SU-DHL-6 (cell line): Measurements from ENCODE around the gene GNL3.

Experiments
- H2AFZ ChIP-seq: fragments of 200-600 bp; sonication (generic); 2 replicates; pipeline ENCODE4 v1.6.1; 2014; ENCODE audit warnings: low read depth, mild to moderate bottlenecking, moderate library complexity, mixed read lengths, antibody characterized with exemption, low read length; ENCODE audit not compliant: severe bottlenecking
- H3F3A ChIP-seq: fragments of 200-600 bp; shearing (Covaris generic); 2 replicates; pipeline ENCODE4 v1.6.0; 2016; ENCODE audit warnings: antibody characterized with exemption, mild to moderate bottlenecking; ENCODE audit not compliant: insufficient read depth
- H3K27ac ChIP-seq: fragments of 200-600 bp; sonication (generic); 2 replicates; pipeline ENCODE4 v1.5.1; 2016; ENCODE audit warnings: low read depth, mild to moderate bottlenecking, low read length, moderate library complexity, mixed read lengths
- H3K27me3 ChIP-seq: fragments of 200-600 bp; sonication (generic), shearing (Covaris generic); 2 replicates; pipeline ENCODE4 v1.6.0; 2014; ENCODE audit warnings: mild to moderate bottlenecking, low read length
- H3K36me3 ChIP-seq: fragments of 200-600 bp; sonication (generic); 2 replicates; pipeline ENCODE4 v1.6.1; 2014; ENCODE audit warnings: mild to moderate bottlenecking, low read length, mixed read lengths
- H3K4me2 ChIP-seq: fragments of 300-600, 200-600 bp; shearing (Covaris generic), sonication (generic); 2 replicates; pipeline ENCODE4 v1.6.0; 2014; ENCODE audit warnings: low read length, low read depth, mild to moderate bottlenecking; ENCODE audit not compliant: poor library complexity, severe bottlenecking
- H3K4me3 ChIP-seq: fragments of 200-600 bp; sonication (generic); 2 replicates; pipeline ENCODE4 v1.5.1; 2014; ENCODE audit warnings: antibody characterized with exemption, low read length, mild to moderate bottlenecking, mixed read lengths; ENCODE audit not compliant: insufficient read depth, poor library complexity, severe bottlenecking
- H3K79me2 ChIP-seq: fragments of 200-600 bp; sonication (generic); 2 replicates; pipeline ENCODE4 v1.6.1; 2014; ENCODE audit warnings: mild to moderate bottlenecking, low read length, moderate library complexity; ENCODE audit not compliant: insufficient read depth
- H3K9ac ChIP-seq: fragments of 200-600 bp; sonication (generic); 2 replicates; pipeline ENCODE4 v1.7.0; 2014; ENCODE audit warnings: mild to moderate bottlenecking, low read length
- H3K9me2 ChIP-seq: fragments of 200-600 bp; sonication (generic); replicated peaks from 2 replicates; pipeline ENCODE4 v1.6.1; 2014; ENCODE audit warnings: low read length; ENCODE audit not compliant: insufficient read depth
- H3K9me3 ChIP-seq: fragments of 200-600 bp; sonication (generic); 2 replicates; pipeline ENCODE4 v1.6.1; 2014; ENCODE audit warnings: low read length, mixed read lengths; ENCODE audit not compliant: insufficient read depth
- H4K20me1 ChIP-seq: fragments of 200-600 bp; sonication (generic); 2 replicates; pipeline ENCODE4 v1.6.1; 2014; ENCODE audit warnings: low read depth, mild to moderate bottlenecking, antibody characterized with exemption, low read length, moderate library complexity, mixed read lengths
- CTCF ChIP-seq: fragments of 200-600 bp; sonication (generic); IDR thresholded peaks from one replicate; pipeline ENCODE4 v1.5.1; 2017; ENCODE audit warnings: antibody characterized with exemption, mild to moderate bottlenecking, low read length, moderate library complexity; ENCODE audit not compliant: insufficient read depth, poor library complexity, severe bottlenecking
- EZH2phosphoT487 ChIP-seq: fragments of 200-600 bp; sonication (generic), shearing (Covaris generic); conservative IDR thresholded peaks from 2 replicates; pipeline ENCODE4 v1.6.1; 2018; ENCODE audit warnings: mild to moderate bottlenecking, antibody characterized with exemption, low read length, moderate library complexity, mixed read lengths

The GNL3 gene

GRCh38 chr3:52695798-52696671 lies 10.2 kb downstream of the GNL3 start:
- no peaks in the 10 kb centered on the region for H3K9me2 ChIP-seq
- H3K27me3 ChIP-seq = no peaks in the 10 kb centered on the region
- no peak overlapping the region for H2AFZ ChIP-seq
- H3K27ac ChIP-seq = peak overlapping the region; percentile 4; the same call in 1 of the 2 replicates
- H3K79me2 ChIP-seq = no peaks in the 10 kb centered on the region
- no peak overlapping the region for H3K4me2 ChIP-seq
- H3K4me3 ChIP-seq = no peak overlapping the region
- TF ChIP-seq CTCF = no peak
- no peak for TF ChIP-seq EZH2phosphoT487
- peaks cover 76% of the 10 kb centered on the region for H3F3A ChIP-seq
- H3K9me3 ChIP-seq = no peaks in the 10 kb centered on the region
- peaks cover 46% of the 10 kb centered on the region for H3K36me3 ChIP-seq
- no peak overlapping the region for H3K9ac ChIP-seq
- peaks cover 3% of the 10 kb centered on the region; the same call in 1 of the 2 replicates for H4K20me1 ChIP-seq

DNA sequence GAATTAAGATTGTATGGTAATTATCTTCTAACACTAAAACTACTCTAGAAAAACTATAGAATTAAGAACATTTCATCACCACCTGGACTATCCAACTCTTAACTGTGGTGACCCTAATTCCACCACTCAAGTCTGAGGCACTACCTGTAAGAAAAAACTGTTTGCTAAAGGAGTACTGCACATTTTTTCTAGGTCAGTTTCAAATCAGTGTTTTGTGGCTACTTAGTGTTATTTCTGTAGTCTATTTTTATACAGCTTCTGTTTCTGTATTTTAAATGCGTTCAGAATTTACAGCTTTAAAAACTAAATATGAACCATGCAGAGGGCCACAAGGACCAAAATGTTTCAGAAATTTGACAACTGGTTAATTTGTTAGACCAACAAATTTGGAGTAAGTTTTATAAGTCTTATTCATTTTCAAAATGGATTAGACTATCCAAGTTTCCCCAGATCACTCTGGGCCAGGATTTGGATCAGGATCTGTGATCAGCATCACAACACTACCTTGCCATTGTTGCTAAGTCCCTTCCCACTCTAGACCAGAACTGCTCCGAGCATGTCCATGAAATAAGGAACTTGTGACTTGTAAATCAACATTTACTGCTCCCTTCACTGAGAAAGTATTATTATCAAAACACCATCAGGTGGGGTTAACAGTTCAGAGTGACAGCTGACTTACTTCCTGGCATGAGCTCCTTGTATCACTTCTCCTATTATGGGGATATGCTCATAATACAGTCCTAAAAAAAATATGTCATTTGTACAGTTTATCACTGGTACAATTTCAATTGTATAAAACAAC lies 11.2 kb downstream of the GNL3 start:
- Histone ChIP-seq H3K4me2 (no peak overlapping the region), H3K9me3 (no peaks in the 10 kb centered on the region), H4K20me1 (no peaks in the 10 kb centered on the region), H2AFZ (no peak overlapping the region), H3K9me2 (no peaks in the 10 kb centered on the region), H3K27me3 (no peaks in the 10 kb centered on the region), H3K27ac (peak overlapping the region; percentile 4; the same call in 1 of the 2 replicates), H3F3A (peaks cover 71% of the 10 kb centered on the region), H3K4me3 (no peak overlapping the region), H3K9ac (no peak overlapping the region), H3K36me3 (peaks cover 42% of the 10 kb centered on the region), H3K79me2 (no peaks in the 10 kb centered on the region)
- TF ChIP-seq EZH2phosphoT487 (no peak), CTCF (no peak)

DNA sequence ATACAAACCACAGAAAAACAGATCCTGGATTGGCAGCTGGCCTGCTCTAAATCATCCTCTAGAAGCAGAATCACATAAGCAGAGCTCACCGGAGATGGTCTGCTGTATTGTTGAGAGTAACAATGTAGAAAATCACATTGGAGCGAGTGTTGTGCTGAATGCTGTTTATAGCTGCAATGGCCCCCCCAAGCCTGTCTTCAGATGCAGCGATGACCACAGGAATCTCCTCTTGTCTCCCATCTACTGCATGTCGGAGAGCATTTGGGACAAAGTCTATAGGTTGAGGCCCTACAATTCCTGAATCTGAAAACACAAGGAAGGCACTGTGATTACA lies 11.8 kb downstream of the GNL3 start:
- Histone ChIP-seq H2AFZ (no peak overlapping the region), H3K9ac (no peak overlapping the region), H3K79me2 (no peaks in the 10 kb centered on the region), H3K4me2 (no peak overlapping the region), H3K36me3 (peaks cover 41% of the 10 kb centered on the region), H3K4me3 (no peak overlapping the region), H4K20me1 (no peaks in the 10 kb centered on the region), H3K27me3 (no peaks in the 10 kb centered on the region), H3K9me3 (no peaks in the 10 kb centered on the region), H3F3A (peaks cover 68% of the 10 kb centered on the region), H3K27ac (peak overlapping the region; percentile 6; the same call in 1 of the 2 replicates), H3K9me2 (no peaks in the 10 kb centered on the region)
- TF ChIP-seq CTCF = no peak
- TF ChIP-seq EZH2phosphoT487 = no peak
